GM06990 (cell line): Measurements from ENCODE around the gene UQCRH.

Experiments used
- DNase-seq: peaks from one replicate; pipeline ENCODE4 v3.0.0-alpha.2; 2011; ENCODE audit not compliant: insufficient read length; ENCODE audit errors: extremely low read depth
- H3K27me3 ChIP-seq: replicated peaks from 2 replicates; pipeline ENCODE4 v1.6.0; 2011; ENCODE audit warnings: low read length; ENCODE audit not compliant: control insufficient read depth, insufficient read depth
- H3K36me3 ChIP-seq: 2 replicates; pipeline ENCODE4 v1.5.1; 2011; ENCODE audit warnings: low read length; ENCODE audit not compliant: control insufficient read depth, insufficient read depth
- H3K4me3 ChIP-seq: replicated peaks from 2 replicates; pipeline ENCODE4 v1.5.1; 2011; ENCODE audit warnings: low read depth, mild to moderate bottlenecking, control low read depth, low read length
- CTCF ChIP-seq: IDR thresholded peaks from 2 replicates; pipeline ENCODE4 v1.5.1; 2011; ENCODE audit warnings: low read length, control low read depth, mild to moderate bottlenecking, inconsistent platforms; ENCODE audit not compliant: insufficient read depth, poor library complexity, severe bottlenecking

Gene UQCRH

GRCh38 chr1:46340404-46341221 is 37.1 kb downstream of the UQCRH start, which contains the start of gene NSUN4:
TSS of gene NSUN4 (plus strand) at chr1:46340807. CDS start at chr1:46340827, 20 bp downstream.
- H3K36me3 ChIP-seq: peaks cover 10% of the 10 kb centered on the region

GRCh38 chr1:46341222-46342083 is 38.0 kb downstream of the UQCRH start:
- H3K36me3 ChIP-seq: peaks cover 10% of the 10 kb centered on the region
- H3K4me3 ChIP-seq: peak overlapping the region; percentile 93
- peak; percentile 24 for DNase-seq
- no peak for TF ChIP-seq CTCF
- H3K27me3 ChIP-seq: no peaks in the 10 kb centered on the region

More at GRCh38 chr1:46340404-46341221, 37.1 kb downstream of the UQCRH start, which contains the start of gene NSUN4:
- Histone ChIP-seq H3K4me3 (peak within 1 kb of the TSS; percentile 93), H3K27me3 (no peaks in the 10 kb centered on the region)
- peak; percentile 80 for TF ChIP-seq CTCF
- peak; percentile 88 for DNase-seq

- Histone ChIP-seq H3K4me3 (peak overlapping the region; percentile 93), H3K27me3 (no peaks in the 10 kb centered on the region), H3K36me3 (peaks cover 14% of the 10 kb centered on the region)
- DNase-seq: no peak
- TF ChIP-seq CTCF: peak; percentile 63
These were observed 38.7 kb downstream of the UQCRH start for GRCh38 chr1:46342084-46342656.

GRCh38 chr1:46342677-46343350 is 39.3 kb downstream of the UQCRH start:
- H3K36me3 ChIP-seq: peaks cover 14% of the 10 kb centered on the region
- H3K27me3 ChIP-seq: no peaks in the 10 kb centered on the region
- TF ChIP-seq CTCF: no peak
- no peak for DNase-seq
- no peak overlapping the region for H3K4me3 ChIP-seq

- TF ChIP-seq CTCF: no peak
- Histone ChIP-seq H3K4me3 (no peak overlapping the region), H3K27me3 (no peaks in the 10 kb centered on the region), H3K36me3 (peaks cover 14% of the 10 kb centered on the region)
- DNase-seq: no peak
These were observed 39.8 kb downstream of the UQCRH start for GRCh38 chr1:46343351-46343695.
